Retinal pigment epithelial cell (primary cell): ENCODE results near the gene LHX5.

Experiments
- DNase-seq: peaks from one replicate; pipeline ENCODE4 v3.0.0-alpha.2; 2010; ENCODE audit warnings: low read depth
- H3K4me3 ChIP-seq: 2 replicates; pipeline ENCODE4 v1.5.1; 2011; ENCODE audit warnings: mild to moderate bottlenecking, low read length, control low read depth, moderate library complexity
- TF ChIP-seq, protein P1 (sequence below): conservative IDR thresholded peaks from 2 replicates; pipeline ENCODE4 v1.5.1; 2011; ENCODE audit warnings: low read depth, low read length, control low read depth, inconsistent platforms

The LHX5 gene

DNA sequence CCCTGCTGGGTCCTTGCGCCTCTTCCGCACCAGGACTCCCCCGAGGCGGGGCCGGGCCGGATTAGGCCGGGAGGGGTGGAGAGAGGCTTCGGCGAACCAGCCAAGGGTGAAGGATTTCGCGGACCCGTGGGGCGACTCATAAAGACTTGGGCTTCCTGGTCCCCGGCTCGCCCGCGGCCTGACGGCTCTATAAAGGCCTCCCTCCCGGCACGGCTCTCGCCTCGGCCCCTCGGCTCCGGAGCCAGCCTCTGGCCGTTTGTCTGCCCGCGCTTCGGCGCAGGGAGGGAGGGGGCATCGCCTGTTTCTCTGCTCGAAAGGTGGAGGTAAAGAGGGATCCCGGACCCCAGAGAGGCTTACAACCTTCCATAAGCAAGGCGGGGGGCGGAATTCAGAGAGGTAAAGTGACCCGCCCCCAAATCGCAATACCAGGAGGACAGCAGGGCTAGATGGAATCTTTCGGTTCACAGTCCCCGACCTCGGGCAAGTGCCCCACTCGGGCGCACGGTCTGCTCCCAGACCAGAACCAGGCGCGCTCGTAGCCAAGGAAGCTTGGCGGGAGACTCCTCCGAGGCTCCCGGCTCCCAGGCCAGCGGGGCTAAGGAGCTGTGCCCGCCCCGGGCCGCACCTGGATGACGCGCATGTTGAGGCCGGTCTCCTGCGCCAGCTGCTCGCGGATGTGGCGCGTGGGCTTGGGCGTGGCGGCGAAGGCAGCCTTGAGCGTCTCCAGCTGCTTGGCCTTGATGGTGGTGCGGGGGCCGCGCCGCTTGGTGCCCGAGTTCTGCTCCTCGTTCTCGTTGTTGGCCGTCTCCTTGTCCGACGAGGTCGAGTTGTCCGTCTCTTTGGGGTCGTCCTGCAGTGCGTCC, 3.9 kb downstream of the LHX5 start:
- TF ChIP-seq, protein P1, sequence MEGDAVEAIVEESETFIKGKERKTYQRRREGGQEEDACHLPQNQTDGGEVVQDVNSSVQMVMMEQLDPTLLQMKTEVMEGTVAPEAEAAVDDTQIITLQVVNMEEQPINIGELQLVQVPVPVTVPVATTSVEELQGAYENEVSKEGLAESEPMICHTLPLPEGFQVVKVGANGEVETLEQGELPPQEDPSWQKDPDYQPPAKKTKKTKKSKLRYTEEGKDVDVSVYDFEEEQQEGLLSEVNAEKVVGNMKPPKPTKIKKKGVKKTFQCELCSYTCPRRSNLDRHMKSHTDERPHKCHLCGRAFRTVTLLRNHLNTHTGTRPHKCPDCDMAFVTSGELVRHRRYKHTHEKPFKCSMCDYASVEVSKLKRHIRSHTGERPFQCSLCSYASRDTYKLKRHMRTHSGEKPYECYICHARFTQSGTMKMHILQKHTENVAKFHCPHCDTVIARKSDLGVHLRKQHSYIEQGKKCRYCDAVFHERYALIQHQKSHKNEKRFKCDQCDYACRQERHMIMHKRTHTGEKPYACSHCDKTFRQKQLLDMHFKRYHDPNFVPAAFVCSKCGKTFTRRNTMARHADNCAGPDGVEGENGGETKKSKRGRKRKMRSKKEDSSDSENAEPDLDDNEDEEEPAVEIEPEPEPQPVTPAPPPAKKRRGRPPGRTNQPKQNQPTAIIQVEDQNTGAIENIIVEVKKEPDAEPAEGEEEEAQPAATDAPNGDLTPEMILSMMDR, result no peak
- DNase-seq, result no peak
- H3K4me3 ChIP-seq, result no peak overlapping the region

DNA sequence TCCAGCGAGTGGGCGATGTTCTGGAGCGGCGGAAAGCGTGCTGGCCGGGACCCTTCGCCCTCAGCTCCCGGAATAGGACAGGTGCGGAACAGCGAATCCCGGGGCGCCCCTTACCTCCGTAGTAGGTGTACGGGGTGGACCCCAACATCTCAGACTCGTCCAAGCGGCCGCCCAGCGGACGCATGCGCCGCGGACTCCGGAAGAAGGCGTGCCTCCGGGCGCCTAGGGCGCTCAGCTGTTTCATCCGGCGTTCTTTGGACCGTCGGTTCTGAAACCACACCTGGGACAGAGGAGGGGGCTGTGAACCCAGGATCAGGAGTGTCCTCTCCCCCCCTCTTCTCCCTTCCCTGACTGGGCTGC, 4.5 kb downstream of the LHX5 start:
- DNase-seq, result no peak
- no peak overlapping the region for H3K4me3 ChIP-seq

GRCh38 chr12:113466454-113467141, 5.1 kb downstream of the LHX5 start:
- H3K4me3 ChIP-seq, result no peak overlapping the region
- TF ChIP-seq, protein P1, result no peak
- no peak for DNase-seq

More for the DNA sequence above, 4.5 kb downstream of the LHX5 start:
- TF ChIP-seq, protein P1, result no peak

DNA sequence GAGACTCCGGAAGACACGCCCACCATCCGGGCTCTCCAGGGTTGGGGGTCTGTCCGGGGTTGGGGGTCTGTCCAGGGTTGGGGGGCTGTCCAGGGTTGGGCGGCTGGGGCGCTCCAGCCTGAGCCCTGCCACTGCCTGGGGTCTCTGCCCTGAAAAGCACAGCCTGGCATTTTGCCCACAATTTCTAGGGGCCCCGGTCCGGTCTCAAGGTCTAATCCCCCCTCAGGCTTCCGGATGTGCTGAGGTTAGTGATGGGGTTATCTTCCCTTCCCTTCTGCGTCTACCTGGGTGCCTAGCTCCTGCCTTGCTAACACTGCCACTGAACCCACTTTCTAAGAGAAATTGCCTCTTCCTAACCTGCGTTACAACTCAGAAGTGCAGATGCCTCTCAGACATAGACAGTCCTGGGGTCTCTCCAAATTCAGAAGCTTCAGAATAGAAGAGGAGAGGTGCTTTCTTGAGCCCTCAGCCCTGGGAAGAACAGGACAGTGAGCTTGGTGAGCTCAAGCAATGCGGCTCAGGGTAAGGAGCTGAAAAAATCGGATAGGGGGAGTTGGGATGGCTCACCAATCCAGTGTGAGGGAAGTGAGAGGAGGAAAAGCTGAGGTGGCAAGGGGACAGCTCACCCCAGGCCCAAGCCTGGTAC, 5.7 kb downstream of the LHX5 start:
- no peak overlapping the region for H3K4me3 ChIP-seq
- TF ChIP-seq, protein P1, result no peak
- no peak for DNase-seq

DNA sequence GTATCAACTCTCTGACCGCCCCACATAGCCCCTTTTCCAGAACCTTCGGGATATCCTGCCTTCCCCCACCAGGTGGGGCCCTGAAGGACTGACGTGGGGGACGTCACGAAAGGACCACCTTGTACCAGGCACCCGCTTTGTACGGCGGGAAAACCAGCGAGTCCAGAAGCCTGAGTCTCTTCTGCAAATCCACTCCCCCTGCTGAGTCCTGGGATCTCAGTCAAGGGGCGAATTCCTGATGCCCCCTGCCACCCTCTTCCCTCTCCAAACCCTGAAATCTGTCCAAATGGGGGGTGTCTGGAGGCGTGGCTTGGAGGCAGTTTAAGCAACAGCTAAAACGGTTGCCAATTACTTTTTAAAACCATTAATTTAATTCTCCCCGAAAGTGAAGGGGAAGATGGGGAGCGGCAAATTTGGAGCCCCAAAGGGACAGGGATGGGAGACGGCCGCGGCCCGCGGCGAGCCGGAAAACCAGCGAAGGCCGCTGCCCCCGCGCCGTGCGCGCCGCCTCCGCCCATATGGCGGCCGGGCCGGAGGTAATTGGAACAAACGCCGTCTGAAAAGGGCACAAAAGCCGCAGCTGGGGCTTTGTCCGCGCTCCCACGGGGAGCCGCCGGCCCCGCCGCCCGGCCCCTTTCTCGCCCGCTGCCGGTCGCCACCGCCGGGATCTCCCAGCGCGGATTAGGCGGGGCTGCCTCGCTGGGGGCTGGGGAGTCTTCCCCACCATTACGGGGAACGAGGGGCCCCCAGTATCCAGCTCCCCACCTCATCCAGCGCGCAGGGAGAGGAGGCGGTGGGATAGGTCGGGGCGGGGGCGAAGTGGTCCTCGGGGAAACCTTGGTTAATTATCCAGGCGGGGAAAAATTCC, 6.6 kb downstream of the LHX5 start:
- TF ChIP-seq, protein P1, result peak; percentile 12
- no peak overlapping the region for H3K4me3 ChIP-seq
- DNase-seq, result no peak

- no peak overlapping the region for H3K4me3 ChIP-seq
- DNase-seq, result no peak
- TF ChIP-seq, protein P1, result no peak
Measured at GRCh38 chr12:113464452-113464775, 7.3 kb downstream of the LHX5 start.
